ENCODE measurements around the gene SYP. TPM values are rescaled to one million over a fixed set of nuclear protein-coding genes. Genes with fewer than 3 reads are reported as not detected.

Gene SYP
- total RNA-seq, 1 donor: 0.36 TPM

GRCh38 chrX:49210406-49210805 lies 10.4 kb upstream of the SYP start:
- Histone ChIP-seq H3K79me2 (ENCODE audit: insufficient read depth, low read length) (no peaks in the 10 kb centered on the region), H3K27ac (ENCODE audit: low read depth, low read length) (no peak overlapping the region), H3K4me3 (ENCODE audit: insufficient read depth, low read length) (no peak overlapping the region), H2AFZ (ENCODE audit: low read length) (no peak overlapping the region), H3K4me2 (ENCODE audit: insufficient read depth, low read length) (no peak overlapping the region), H3K36me3 (ENCODE audit: insufficient read depth, low read length) (no peaks in the 10 kb centered on the region), H4K20me1 (ENCODE audit: insufficient read depth, low read length) (no peaks in the 10 kb centered on the region), H3K9me3 (ENCODE audit: low read depth, low read length) (no peaks in the 10 kb centered on the region), H3K27me3 (ENCODE audit: insufficient read depth, low read length) (no peaks in the 10 kb centered on the region), H3K4me1 (ENCODE audit: insufficient read depth, low read length) (no peaks in the 10 kb centered on the region)
- no peak for DNase-seq (ENCODE audit: insufficient read length, low spot score, missing footprints)
- TF ChIP-seq CTCF (IDR thresholded peaks at IDR 0.05; ENCODE audit: extremely low read depth, low read depth, low read length): no peak

- no peaks in the 10 kb centered on the region for H3K4me1 ChIP-seq (ENCODE audit: insufficient read depth, low read length)
- no peak for DNase-seq (ENCODE audit: insufficient read length, low spot score, missing footprints)
- H4K20me1 ChIP-seq (ENCODE audit: insufficient read depth, low read length): no peaks in the 10 kb centered on the region
- no peaks in the 10 kb centered on the region for H3K36me3 ChIP-seq (ENCODE audit: insufficient read depth, low read length)
- no peak for TF ChIP-seq CTCF (IDR thresholded peaks at IDR 0.05; ENCODE audit: extremely low read depth, low read depth, low read length)
- H3K79me2 ChIP-seq (ENCODE audit: insufficient read depth, low read length): no peaks in the 10 kb centered on the region
- H3K4me3 ChIP-seq (ENCODE audit: insufficient read depth, low read length): no peak overlapping the region
- no peak overlapping the region for H3K4me2 ChIP-seq (ENCODE audit: insufficient read depth, low read length)
- H3K27me3 ChIP-seq (ENCODE audit: insufficient read depth, low read length): no peaks in the 10 kb centered on the region
- H3K9me3 ChIP-seq (ENCODE audit: low read depth, low read length): no peaks in the 10 kb centered on the region
- no peak overlapping the region for H3K27ac ChIP-seq (ENCODE audit: low read depth, low read length)
- H2AFZ ChIP-seq (ENCODE audit: low read length): no peak overlapping the region
Measured at GRCh38 chrX:49209434-49210251, 9.7 kb upstream of the SYP start.

- no peak overlapping the region for H3K4me2 ChIP-seq (ENCODE audit: insufficient read depth, low read length)
- no peak overlapping the region for H3K27ac ChIP-seq (ENCODE audit: low read depth, low read length)
- H3K36me3 ChIP-seq (ENCODE audit: insufficient read depth, low read length): no peaks in the 10 kb centered on the region
- H3K4me3 ChIP-seq (ENCODE audit: insufficient read depth, low read length): no peak overlapping the region
- no peaks in the 10 kb centered on the region for H3K9me3 ChIP-seq (ENCODE audit: low read depth, low read length)
- no peak for TF ChIP-seq CTCF (IDR thresholded peaks at IDR 0.05; ENCODE audit: extremely low read depth, low read depth, low read length)
- DNase-seq (ENCODE audit: insufficient read length, low spot score, missing footprints): peak; percentile 25
- no peaks in the 10 kb centered on the region for H3K27me3 ChIP-seq (ENCODE audit: insufficient read depth, low read length)
- no peak overlapping the region for H2AFZ ChIP-seq (ENCODE audit: low read length)
- H3K79me2 ChIP-seq (ENCODE audit: insufficient read depth, low read length): no peaks in the 10 kb centered on the region
- no peaks in the 10 kb centered on the region for H3K4me1 ChIP-seq (ENCODE audit: insufficient read depth, low read length)
- no peaks in the 10 kb centered on the region for H4K20me1 ChIP-seq (ENCODE audit: insufficient read depth, low read length)
Measured at GRCh38 chrX:49208399-49208798, 8.4 kb upstream of the SYP start.

- Histone ChIP-seq H3K9me3 (ENCODE audit: low read depth, low read length) (no peaks in the 10 kb centered on the region), H3K79me2 (ENCODE audit: insufficient read depth, low read length) (no peaks in the 10 kb centered on the region)
Measured at GRCh38 chrX:49206543-49206942, 6.5 kb upstream of the SYP start.

More at GRCh38 chrX:49206543-49206942, 6.5 kb upstream of the SYP start:
- Histone ChIP-seq H2AFZ (ENCODE audit: low read length) (no peak overlapping the region), H3K4me3 (ENCODE audit: insufficient read depth, low read length) (no peak overlapping the region), H4K20me1 (ENCODE audit: insufficient read depth, low read length) (no peaks in the 10 kb centered on the region), H3K27ac (ENCODE audit: low read depth, low read length) (no peak overlapping the region), H3K4me2 (ENCODE audit: insufficient read depth, low read length) (no peak overlapping the region), H3K36me3 (ENCODE audit: insufficient read depth, low read length) (no peaks in the 10 kb centered on the region), H3K27me3 (ENCODE audit: insufficient read depth, low read length) (no peaks in the 10 kb centered on the region), H3K4me1 (ENCODE audit: insufficient read depth, low read length) (no peaks in the 10 kb centered on the region)
- DNase-seq (ENCODE audit: insufficient read length, low spot score, missing footprints): no peak
- no peak for TF ChIP-seq CTCF (IDR thresholded peaks at IDR 0.05; ENCODE audit: extremely low read depth, low read depth, low read length)
